HepG2 (cell line): ENCODE data around the gene OSM.

Source experiments
- ADNP ChIP-seq: sonication (generic); formaldehyde crosslinking; IDR thresholded peaks from 2 replicates; pipeline ENCODE4 v1.4.0; 2020; ENCODE audit warnings: missing genetic modification reagents
- FOXJ3 ChIP-seq: sonication (generic); formaldehyde crosslinking; IDR thresholded peaks from 2 replicates; pipeline ENCODE4 v1.4.0; 2020; ENCODE audit warnings: missing genetic modification reagents, mild to moderate bottlenecking, borderline replicate concordance
- POLR2A ChIP-seq, 2 experiments: IDR thresholded peaks; 2 replicates each; pipeline ENCODE4 v1.6.1; 2011; ENCODE audit warnings: low read depth in 2 of 2, low read length in 2 of 2, mild to moderate bottlenecking in 1 of 2, moderate library complexity in 1 of 2; ENCODE audit not compliant: insufficient read depth in 1 of 2
- POLR2AphosphoS2 ChIP-seq: IDR thresholded peaks from 2 replicates; pipeline ENCODE4 v1.6.1; 2011; ENCODE audit warnings: low read depth, low read length, improper control_type of control experiment
- ZNF563 ChIP-seq: sonication (generic); formaldehyde crosslinking; IDR thresholded peaks from 2 replicates; pipeline ENCODE4 v1.8.0; 2022; ENCODE audit warnings: mild to moderate bottlenecking, moderate library complexity, missing genetic modification reagents
- TF ChIP-seq, protein P1 (sequence below): sonication (generic); formaldehyde crosslinking; IDR thresholded peaks from 2 replicates; pipeline ENCODE4 v1.8.1; 2023; ENCODE audit warnings: missing genetic modification reagents, inconsistent platforms, borderline replicate concordance
- TF ChIP-seq, protein P2 (sequence below): sonication (generic); formaldehyde crosslinking; IDR thresholded peaks from 2 replicates; pipeline ENCODE4 v1.8.1; 2023; ENCODE audit warnings: mild to moderate bottlenecking, inconsistent platforms, moderate library complexity, missing genetic modification reagents, borderline replicate concordance

- no peak for TF ChIP-seq FOXJ3 (CRISPR knock-in tag)
- TF ChIP-seq, protein P1, sequence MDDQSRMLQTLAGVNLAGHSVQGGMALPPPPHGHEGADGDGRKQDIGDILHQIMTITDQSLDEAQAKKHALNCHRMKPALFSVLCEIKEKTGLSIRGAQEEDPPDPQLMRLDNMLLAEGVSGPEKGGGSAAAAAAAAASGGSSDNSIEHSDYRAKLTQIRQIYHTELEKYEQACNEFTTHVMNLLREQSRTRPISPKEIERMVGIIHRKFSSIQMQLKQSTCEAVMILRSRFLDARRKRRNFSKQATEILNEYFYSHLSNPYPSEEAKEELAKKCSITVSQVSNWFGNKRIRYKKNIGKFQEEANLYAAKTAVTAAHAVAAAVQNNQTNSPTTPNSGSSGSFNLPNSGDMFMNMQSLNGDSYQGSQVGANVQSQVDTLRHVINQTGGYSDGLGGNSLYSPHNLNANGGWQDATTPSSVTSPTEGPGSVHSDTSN = no peak
- TF ChIP-seq POLR2AphosphoS2 = no peak
- no peak for TF ChIP-seq POLR2A (IDR thresholded peaks at IDR 0.05; ENCODE audit: insufficient read depth in 1 of 2, low read depth in 2 of 2, low read length in 2 of 2)
- no peak for TF ChIP-seq ADNP (CRISPR knock-in tag)
- TF ChIP-seq ZNF563 (CRISPR knock-in tag) = no peak
- TF ChIP-seq, protein P2, sequence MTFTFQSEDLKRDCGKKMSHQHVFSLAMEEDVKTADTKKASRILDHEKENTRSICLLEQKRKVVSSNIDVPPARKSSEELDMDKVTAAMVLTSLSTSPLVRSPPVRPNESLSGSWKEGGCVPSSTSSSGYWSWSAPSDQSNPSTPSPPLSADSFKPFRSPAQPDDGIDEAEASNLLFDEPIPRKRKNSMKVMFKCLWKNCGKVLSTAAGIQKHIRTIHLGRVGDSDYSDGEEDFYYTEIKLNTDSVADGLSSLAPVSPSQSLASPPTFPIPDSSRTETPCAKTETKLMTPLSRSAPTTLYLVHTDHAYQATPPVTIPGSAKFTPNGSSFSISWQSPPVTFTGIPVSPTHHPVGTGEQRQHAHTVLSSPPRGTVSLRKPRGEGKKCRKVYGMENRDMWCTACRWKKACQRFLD (CRISPR knock-in tag) = no peak
These were observed 4.5 kb downstream of the OSM start for GRCh38 chr22:30262112-30262511.
